ENCODE results near the gene HS2ST1.
"Not testable (repeated sequence)": the region's sequence is repeated elsewhere in the genome, so short reads cannot be mapped to it uniquely, and the experiment has no call there.

HS2ST1 gene

DNA sequence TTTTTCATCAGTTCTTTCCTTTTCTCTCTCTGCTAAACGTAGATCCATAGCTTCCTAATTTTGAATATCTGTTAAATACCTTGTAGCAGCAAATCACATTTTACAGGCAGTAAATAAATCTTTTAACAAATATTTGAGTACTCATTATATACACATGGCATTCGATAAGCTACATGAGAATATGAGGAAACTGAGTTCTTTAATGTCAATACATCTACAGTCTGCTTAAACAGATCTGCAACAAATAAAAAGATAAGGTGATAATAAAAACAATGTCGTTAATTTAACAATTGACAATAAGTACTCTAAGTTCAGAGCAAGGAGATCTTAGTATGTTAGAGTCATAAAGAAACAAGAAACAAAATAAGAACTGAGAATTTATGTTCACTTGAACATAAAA is 43.4 kb upstream of the HS2ST1 start:
- Histone ChIP-seq H3K9ac (no peak overlapping the region), H3K4me1 (no peaks in the 10 kb centered on the region), H3K36me3 (ENCODE audit: control insufficient read depth, insufficient read depth, low read length) (no peaks in the 10 kb centered on the region), H3K9me3 (ENCODE audit: control insufficient read depth, low read length) (no peaks in the 10 kb centered on the region), H3K4me2 (ENCODE audit: low read length) (no peak overlapping the region), H2AFZ (no peak overlapping the region), H3K4me3 (ENCODE audit: low read depth, low read length) (no peak overlapping the region), H3K27ac (no peak overlapping the region), H3K27me3 (ENCODE audit: control insufficient read depth, insufficient read depth, low read length) (no peaks in the 10 kb centered on the region), H3K79me2 (no peaks in the 10 kb centered on the region)
- TF ChIP-seq, protein P1, sequence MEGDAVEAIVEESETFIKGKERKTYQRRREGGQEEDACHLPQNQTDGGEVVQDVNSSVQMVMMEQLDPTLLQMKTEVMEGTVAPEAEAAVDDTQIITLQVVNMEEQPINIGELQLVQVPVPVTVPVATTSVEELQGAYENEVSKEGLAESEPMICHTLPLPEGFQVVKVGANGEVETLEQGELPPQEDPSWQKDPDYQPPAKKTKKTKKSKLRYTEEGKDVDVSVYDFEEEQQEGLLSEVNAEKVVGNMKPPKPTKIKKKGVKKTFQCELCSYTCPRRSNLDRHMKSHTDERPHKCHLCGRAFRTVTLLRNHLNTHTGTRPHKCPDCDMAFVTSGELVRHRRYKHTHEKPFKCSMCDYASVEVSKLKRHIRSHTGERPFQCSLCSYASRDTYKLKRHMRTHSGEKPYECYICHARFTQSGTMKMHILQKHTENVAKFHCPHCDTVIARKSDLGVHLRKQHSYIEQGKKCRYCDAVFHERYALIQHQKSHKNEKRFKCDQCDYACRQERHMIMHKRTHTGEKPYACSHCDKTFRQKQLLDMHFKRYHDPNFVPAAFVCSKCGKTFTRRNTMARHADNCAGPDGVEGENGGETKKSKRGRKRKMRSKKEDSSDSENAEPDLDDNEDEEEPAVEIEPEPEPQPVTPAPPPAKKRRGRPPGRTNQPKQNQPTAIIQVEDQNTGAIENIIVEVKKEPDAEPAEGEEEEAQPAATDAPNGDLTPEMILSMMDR (IDR thresholded peaks at IDR 0.05): no peak

DNA sequence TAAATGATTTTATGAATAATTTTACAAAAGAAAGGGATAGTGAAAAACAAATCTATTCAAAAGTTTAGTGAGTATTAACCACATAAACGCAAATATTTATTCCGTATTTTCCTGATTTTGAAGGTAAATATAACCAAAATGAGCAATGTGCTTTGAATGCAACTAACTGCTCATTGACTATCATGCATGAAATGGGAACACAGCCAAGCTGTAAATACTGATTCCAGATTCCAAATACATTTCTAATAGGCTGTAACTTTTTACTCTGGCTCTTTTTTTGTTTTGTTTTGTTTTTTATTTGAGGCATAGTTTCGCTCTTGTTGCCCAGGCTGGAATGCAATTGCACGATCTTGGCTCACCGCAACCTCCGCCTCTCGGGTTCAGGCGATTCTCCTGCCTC is 42.3 kb upstream of the HS2ST1 start:
- no peaks in the 10 kb centered on the region for H3K36me3 ChIP-seq (ENCODE audit: control insufficient read depth, insufficient read depth, low read length)
- no peak overlapping the region for H3K4me2 ChIP-seq (ENCODE audit: low read length)
- TF ChIP-seq, protein P1 (IDR thresholded peaks at IDR 0.05): no peak
- H3K79me2 ChIP-seq: no peaks in the 10 kb centered on the region
- no peak overlapping the region for H3K27ac ChIP-seq
- no peak overlapping the region for H3K4me3 ChIP-seq (ENCODE audit: low read depth, low read length)
- H3K27me3 ChIP-seq (ENCODE audit: control insufficient read depth, insufficient read depth, low read length): no peaks in the 10 kb centered on the region
- no peak overlapping the region for H2AFZ ChIP-seq
- no peaks in the 10 kb centered on the region for H3K9me3 ChIP-seq (ENCODE audit: control insufficient read depth, low read length)
- H3K4me1 ChIP-seq: no peaks in the 10 kb centered on the region
- no peak overlapping the region for H3K9ac ChIP-seq

- peaks cover 3% of the 10 kb centered on the region for H3K36me3 ChIP-seq (ENCODE audit: control insufficient read depth, insufficient read depth, low read length)
- no peaks in the 10 kb centered on the region for H3K9me3 ChIP-seq (ENCODE audit: control insufficient read depth, low read length)
- H3K79me2 ChIP-seq: no peaks in the 10 kb centered on the region
- H3K4me2 ChIP-seq (ENCODE audit: low read length): no peak overlapping the region
- H3K27me3 ChIP-seq (ENCODE audit: control insufficient read depth, insufficient read depth, low read length): no peaks in the 10 kb centered on the region
- no peak overlapping the region for H3K4me3 ChIP-seq (ENCODE audit: low read depth, low read length)
- H3K4me1 ChIP-seq: no peaks in the 10 kb centered on the region
- H3K9ac ChIP-seq: no peak overlapping the region
- H2AFZ ChIP-seq: no peak overlapping the region
- TF ChIP-seq, protein P1 (IDR thresholded peaks at IDR 0.05): no peak
- no peak overlapping the region for H3K27ac ChIP-seq
These were observed 38.7 kb upstream of the HS2ST1 start for GRCh38 chr1:86875722-86876121.

- Histone ChIP-seq H3K9me3 (ENCODE audit: control insufficient read depth, low read length) (no peaks in the 10 kb centered on the region), H3K36me3 (ENCODE audit: control insufficient read depth, insufficient read depth, low read length) (no peaks in the 10 kb centered on the region), H3K27me3 (ENCODE audit: control insufficient read depth, insufficient read depth, low read length) (no peaks in the 10 kb centered on the region), H3K79me2 (no peaks in the 10 kb centered on the region), H3K4me3 (ENCODE audit: low read depth, low read length) (no peak overlapping the region), H2AFZ (no peak overlapping the region), H3K4me2 (ENCODE audit: low read length) (no peak overlapping the region), H3K9ac (no peak overlapping the region), H3K27ac (no peak overlapping the region), H3K4me1 (no peaks in the 10 kb centered on the region)
- TF ChIP-seq, protein P1 (IDR thresholded peaks at IDR 0.05): no peak
These were observed 26.8 kb upstream of the HS2ST1 start for GRCh38 chr1:86887479-86888162.

DNA sequence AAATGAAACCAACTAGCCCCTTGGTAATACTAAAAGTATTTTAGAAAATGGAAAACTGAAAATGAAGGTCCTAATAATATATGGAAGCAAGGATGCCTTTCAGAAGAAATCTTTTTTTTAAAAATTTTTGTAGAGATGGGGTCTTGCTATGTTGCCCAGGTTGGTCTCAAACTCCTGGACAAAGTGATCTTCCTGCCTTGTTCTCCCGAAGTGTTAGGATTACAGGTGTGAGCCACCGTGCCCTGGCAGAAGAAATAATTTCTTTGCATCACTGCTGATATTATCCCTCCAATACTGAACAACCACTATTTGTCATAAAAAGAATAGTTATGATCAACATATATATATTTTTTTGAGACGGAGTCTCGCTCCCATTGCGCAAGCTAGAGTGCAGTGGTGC is 26.1 kb upstream of the HS2ST1 start:
- H3K27me3 ChIP-seq (ENCODE audit: control insufficient read depth, insufficient read depth, low read length): no peaks in the 10 kb centered on the region
- no peaks in the 10 kb centered on the region for H3K9me3 ChIP-seq (ENCODE audit: control insufficient read depth, low read length)
- TF ChIP-seq, protein P1 (IDR thresholded peaks at IDR 0.05): no peak
- no peak overlapping the region for H3K27ac ChIP-seq
- H2AFZ ChIP-seq: no peak overlapping the region
- H3K4me3 ChIP-seq (ENCODE audit: low read depth, low read length): no peak overlapping the region
- H3K9ac ChIP-seq: no peak overlapping the region
- H3K79me2 ChIP-seq: no peaks in the 10 kb centered on the region
- no peaks in the 10 kb centered on the region for H3K4me1 ChIP-seq
- no peaks in the 10 kb centered on the region for H3K36me3 ChIP-seq (ENCODE audit: control insufficient read depth, insufficient read depth, low read length)
- no peak overlapping the region for H3K4me2 ChIP-seq (ENCODE audit: low read length)

DNA sequence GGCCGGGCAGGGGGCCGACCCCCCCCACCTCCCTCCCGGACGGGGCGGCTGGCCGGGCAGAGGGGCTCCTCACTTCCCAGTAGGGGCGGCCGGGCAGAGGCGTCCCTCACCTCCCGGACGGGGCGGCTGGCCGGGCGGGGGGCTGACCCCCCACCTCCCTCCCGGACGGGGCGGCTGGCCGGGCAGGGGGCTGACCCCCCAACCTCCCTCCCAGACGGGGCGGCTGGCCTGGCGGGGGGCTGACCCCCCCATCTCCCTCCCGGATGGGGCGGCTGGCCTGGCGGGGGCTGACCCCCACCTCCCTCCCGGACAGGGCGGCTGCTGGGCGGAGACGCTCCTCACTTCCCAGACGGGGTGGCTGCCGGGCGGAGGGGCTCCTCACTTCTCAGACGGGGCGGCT is 15.0 kb upstream of the HS2ST1 start:
- not testable (repeated sequence) for H3K4me2 ChIP-seq (ENCODE audit: low read length); H3K36me3 ChIP-seq (ENCODE audit: control insufficient read depth, insufficient read depth, low read length); H3K4me3 ChIP-seq (ENCODE audit: low read depth, low read length); H3K27me3 ChIP-seq (ENCODE audit: control insufficient read depth, insufficient read depth, low read length); H3K79me2 ChIP-seq; H3K9ac ChIP-seq; H2AFZ ChIP-seq; H3K9me3 ChIP-seq (ENCODE audit: control insufficient read depth, low read length); H3K4me1 ChIP-seq; H3K27ac ChIP-seq
